DMS79 (cell line): ENCODE results near the gene MIEF1.
"Not testable (repeated sequence)": the region's sequence is repeated elsewhere in the genome, so short reads cannot be mapped to it uniquely, and the experiment has no call there.

Experiments
- DNase-seq: peaks from one replicate; lab custom pipeline; 2025; lab: John Stamatoyannopoulos, UW

The MIEF1 gene

DNA sequence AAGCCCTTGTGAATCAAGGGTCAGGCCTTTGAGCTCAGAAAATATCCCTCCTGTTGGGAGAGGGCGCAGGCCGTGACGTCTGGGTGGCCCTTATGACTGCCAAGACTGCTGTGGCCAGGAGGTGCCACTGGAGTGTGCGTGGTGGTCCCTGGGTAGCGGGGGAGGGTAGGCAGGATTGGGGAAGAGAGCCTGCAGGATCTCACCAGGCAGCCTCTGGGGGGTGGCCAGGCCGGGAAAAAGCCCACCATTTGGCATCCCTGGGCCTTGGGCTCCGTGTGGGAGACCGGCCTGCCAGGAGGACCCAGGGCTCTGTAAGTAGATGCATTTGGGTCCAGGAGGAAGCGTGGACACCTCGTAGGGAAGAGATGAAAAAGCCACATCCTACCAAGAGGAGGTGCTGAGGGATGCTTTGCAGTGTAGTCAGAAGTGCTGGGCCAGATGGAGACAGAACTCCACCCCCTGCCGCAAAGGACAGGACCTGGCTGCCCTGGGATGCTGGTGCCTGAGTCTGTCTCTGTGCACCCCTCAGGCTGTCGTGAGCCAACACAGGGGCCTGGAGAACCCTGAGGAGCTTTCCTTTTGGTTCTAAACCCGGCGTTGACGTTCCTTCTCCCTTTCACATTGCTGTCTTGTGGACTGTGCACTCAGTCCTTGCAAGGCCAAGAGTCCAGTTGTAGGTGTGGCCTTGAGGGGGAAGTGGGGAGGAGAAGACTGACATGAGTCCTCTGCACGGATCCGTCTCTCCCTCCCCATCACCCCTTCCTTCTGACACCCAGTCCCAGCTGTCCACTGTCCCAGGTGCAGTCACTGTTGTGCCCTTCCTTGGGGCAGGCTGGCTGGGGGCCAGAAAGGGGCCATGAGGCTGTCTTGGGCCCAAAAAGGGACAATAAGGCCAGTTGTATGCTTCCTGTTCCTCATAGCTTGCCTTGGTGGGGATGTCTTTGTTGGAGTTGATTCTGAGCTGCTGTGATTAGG lies 12.7 kb upstream of the MIEF1 start:
- DNase-seq: no peak

DNA sequence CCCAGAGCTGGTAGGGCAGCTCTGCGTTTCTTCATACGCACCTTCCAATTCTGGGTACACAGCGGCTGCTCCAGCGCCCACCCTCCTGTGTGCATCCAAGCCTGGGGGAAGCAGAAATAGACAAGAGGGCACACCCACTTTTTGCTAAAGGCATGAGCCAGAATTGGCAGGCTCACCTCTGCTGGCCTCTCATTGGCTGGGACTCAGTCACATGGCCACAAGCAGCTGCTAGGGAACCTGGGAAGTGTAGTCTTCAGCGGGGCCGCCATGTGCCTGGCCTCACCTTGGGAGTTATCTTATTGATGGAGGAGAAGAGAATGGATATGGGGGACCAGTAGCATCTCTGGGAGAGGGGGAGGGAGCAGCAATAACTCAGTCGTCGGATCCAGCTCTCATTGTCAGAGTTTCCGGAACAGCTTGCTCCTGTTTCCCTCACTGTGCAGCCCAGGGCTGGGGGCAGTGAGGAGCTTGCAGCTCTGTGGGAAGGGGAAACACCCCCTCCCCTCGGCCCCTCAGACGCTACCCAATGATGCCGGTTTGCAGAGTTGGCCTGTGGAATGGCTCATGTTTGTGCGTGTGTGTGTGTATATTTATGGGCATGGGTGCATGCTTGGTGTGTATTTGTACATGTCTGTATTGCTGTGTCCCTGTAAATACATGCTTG lies 11.8 kb upstream of the MIEF1 start:
- no peak for DNase-seq

DNA sequence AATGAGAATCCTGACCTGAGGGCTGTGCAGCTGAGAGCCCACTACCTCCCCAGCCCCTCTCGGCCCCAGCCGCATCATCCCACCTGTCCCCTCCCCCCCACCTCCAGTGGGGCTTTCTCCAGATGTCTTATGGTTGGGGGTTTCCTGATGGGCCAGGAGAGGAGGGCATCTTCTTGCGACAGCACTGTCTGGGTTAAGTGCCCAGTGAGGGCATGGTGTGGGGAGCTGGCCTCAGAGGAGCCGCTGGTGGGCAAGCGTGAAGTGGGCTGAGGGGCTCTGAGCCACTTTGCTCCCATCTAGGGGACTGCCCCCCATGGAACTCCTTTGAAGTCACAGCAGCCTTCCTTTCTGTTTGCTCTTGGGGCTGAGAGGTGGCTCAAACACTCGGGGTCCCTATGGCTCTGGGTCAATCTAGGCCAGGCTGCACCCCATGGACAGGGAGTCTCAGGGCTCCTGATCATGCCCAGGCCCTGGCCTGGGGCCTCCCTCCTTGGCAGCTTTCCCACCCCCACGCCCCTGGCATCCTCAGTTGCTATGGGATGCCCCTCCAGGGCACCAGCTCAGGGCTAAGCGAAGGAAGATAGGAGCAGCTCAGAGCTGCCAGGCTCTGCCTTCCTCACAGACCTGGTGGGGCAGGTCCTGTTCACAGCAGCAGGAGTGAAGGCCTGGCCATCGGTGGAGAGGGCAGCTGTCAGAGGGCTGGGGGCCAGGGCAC lies 11.0 kb upstream of the MIEF1 start:
- no peak for DNase-seq

GRCh38 chr22:39491696-39492095 lies 10.4 kb upstream of the MIEF1 start:
- no peak for DNase-seq

DNA sequence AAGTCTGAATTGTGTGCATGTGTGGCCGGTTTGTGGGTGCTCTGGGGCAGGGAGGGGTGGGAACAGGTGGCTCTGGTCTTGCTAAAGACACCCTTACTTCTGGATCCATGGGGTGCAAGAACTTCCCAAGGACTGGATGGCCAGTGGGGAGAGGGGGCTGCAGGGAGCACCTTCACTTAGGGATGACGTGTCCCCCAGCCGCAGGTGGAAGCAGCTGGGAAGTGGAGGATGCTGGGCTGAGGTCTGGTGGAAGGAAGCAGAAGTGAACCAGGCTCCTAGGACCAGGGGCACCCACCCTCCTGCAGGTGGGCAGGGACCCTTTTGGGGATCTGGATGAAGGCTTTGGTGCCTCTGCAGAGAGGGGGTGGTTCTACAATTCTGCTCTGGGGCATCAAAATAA lies 9.9 kb upstream of the MIEF1 start:
- no peak for DNase-seq

DNA sequence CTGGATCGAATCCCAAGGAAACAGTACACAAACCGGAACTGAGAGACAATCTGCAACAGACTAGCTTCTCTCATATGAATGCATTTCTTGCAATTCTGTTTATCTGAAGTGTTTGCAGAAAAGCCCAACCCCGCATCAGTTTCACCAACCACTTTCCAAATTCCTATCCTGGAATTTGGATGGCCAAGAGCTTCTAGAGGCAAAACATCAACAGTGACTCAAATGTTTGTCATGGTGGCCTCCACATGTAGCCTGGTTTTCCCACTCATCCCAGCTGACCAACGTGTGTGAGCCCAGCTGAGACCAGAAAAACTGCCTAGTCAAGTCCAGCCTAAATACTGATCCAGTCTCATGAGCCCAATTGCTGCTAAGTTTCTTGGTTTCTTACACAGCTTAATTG lies 8.3 kb upstream of the MIEF1 start:
- DNase-seq: no peak

- no peak for DNase-seq
Observed at GRCh38 chr22:39494471-39495120, 7.5 kb upstream of the MIEF1 start.

- no peak for DNase-seq
Observed at GRCh38 chr22:39496131-39496838, 5.8 kb upstream of the MIEF1 start.

GRCh38 chr22:39497429-39497828 lies 4.7 kb upstream of the MIEF1 start:
- no peak for DNase-seq

- DNase-seq: no peak
Observed at GRCh38 chr22:39498368-39498767, 3.7 kb upstream of the MIEF1 start.

GRCh38 chr22:39498802-39499201 lies 3.3 kb upstream of the MIEF1 start:
- DNase-seq: no peak

- no peak for DNase-seq
Observed at GRCh38 chr22:39500101-39500500, 2.0 kb upstream of the MIEF1 start.

GRCh38 chr22:39501644-39502108 lies 414 bp upstream of the MIEF1 start:
- DNase-seq: no peak

DNA sequence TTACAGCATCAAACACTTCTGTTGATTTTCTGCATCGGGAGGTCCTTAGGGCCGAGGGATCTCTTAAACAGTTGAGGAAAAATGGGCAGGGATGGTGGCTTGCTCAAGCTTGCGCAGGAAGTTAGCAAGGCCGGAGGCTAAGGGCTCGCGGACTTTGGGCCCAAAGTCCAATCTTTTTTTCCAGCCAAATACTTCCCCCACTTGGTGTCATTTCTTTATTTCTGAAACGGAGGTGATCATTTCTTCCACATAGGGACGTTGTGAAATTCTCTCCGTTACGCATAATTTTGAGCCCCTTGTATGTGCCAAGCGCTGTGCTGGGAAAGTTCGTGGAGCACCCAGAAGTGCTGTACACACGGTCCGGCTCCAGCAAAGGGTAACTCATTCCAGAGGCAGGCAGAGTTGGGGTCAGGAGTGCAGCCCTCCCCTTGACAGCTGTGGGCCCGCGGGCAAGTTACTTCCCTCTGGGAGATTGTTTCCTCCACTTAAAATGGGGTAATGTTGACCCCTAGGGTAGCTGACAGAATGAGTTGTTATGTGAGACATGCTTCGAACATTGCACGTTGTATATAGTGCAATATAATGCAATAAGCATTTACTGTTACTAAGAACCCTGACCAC lies 809 bp downstream of the MIEF1 start:
- no peak for DNase-seq

- no peak for DNase-seq
Observed at GRCh38 chr22:39503630-39504029, 1.5 kb downstream of the MIEF1 start.

- no peak for DNase-seq
Observed at GRCh38 chr22:39504071-39504470, 2.0 kb downstream of the MIEF1 start.

DNA sequence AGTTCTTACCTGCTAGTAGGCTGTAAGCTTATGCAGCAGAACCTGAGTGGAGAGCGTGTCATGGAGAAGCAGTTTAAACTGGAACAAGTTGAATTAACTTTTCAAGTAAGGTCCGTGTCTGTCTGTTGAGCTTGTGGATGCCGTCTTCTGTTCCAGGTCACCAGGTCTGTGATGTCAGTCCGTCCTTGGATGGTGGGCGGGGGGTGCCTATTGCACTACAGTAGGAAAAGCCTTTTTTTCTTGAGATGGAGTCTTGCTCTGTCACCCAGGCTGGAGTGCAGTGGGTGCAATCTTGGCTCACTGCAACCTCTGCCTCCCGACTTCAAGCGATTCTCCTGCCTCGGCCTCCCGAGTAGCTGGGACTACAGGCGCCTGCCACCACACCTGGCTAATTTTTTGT lies 4.9 kb downstream of the MIEF1 start:
- not testable (repeated sequence) for DNase-seq

DNA sequence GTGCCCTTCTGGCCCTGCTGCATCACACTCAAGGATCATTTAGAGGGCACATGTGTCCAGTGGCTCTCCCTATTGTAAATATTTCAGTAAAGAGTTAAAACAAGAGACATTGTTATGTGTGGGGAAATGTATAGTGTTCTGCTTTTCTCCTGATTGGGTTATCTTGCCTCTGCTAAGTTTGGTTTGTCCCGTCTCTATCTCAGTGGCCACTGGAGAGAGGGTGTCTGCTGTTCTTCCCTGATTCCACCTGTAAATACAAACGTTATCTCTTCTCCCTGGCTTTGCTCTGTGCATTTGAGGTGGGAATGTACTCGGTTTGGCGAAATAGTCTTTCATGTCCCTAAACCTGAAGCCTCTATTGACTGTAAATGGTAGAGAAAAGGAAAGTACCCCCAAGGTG lies 6.3 kb downstream of the MIEF1 start:
- no peak for DNase-seq

- no peak for DNase-seq
Observed at GRCh38 chr22:39510529-39511149, 8.5 kb downstream of the MIEF1 start.

GRCh38 chr22:39511226-39511625 lies 9.1 kb downstream of the MIEF1 start:
- no peak for DNase-seq

DNA sequence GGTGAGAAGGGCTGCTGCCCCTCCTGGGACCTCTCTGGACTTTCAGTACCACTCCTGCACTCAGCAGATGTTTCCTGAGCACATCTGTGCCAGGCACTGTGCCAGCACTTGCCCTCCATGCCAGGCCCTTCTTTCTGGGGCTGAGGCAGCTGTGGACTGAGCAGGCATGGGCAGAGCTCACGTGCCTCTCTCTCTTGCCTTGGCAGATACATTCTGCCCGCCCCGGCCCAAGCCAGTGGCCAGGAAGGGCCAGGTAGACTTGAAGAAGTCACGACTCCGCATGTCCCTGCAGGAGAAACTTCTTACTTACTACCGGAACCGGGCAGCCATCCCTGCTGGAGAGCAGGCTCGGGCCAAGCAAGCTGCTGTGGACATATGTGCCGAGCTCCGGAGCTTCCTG lies 9.9 kb downstream of the MIEF1 start:
- no peak for DNase-seq
